ENCODE data around the gene PAH.

PAH gene

DNA sequence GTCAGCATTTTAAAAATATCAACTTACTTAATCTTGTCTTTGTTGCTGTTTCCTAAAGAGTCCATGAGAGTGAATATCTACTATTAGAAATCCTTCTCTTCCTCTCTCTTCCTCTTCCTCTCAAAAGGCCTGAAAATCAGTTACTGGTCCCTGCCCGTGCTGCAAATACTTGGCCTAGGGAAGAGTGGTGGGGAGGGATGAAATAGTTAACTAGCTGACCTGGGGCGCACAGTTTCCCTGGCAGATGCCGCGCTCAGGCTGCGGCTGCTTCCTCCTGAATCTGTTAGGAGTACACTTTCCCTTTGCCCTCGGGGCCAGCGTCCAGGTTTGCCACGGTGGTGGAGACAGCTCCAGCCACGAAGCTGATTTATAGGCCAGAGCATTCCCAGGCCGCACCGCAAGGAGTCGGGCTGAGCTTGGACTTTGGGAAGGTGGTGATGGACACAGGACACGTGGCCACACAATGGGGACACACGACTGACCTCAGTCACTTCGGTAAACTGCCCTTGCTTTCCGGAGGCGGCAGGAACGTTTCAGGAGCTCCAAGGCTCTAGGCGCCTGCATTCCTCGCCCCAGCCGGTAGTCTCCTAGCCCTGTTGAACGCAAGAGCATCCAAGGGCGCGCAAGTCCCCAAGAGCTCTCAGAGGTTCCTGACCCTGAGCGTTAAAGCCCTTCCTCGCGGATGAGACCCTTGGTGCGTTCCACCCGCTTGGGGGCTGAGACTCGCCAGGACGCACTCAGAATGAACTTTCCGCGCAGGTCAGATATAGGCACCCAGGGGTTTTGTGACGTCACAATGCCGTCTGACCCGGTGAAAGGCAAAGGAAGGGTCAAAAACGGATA is 33.3 kb upstream of the PAH start:
- DNase-seq = no peak

DNA sequence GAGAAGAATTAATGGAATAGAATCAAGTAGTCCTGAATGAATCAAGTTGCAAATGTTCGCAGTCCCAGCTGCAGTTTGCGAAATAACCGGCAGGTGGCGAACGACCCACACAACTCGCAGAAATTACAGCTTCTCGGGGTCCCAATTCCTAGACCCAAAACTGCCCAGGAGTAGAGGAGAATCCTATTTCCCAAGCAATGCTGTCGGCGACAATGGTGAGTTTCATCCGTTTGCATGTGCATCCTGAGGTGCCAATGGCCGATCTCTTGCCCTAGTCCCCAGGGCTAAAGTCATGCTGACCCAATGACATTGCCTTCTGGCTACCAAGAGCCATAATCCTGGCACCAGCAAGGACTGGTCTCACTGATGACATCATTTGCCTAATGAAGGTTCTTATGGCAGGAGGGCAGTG is 31.9 kb upstream of the PAH start:
- no peak for DNase-seq

DNA sequence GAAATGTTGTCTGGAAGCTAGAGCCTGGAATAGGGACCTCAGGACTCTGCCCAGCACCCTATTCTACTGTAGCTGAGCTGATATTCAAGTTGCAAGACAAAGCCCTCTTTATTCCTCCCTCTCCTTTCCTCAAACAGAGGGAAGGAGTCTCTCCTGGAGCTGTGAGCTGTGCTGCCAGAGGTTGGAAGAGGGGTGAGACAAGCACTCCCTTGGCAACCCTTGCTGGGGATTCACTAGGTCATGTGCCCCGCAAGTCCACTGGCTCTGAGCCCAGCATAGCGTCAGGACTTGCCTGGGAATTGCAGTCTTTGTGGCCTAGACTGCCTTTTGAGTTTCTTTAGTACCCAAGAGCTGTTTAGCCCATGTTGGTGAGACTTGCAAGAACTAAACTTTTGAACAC is 29.0 kb upstream of the PAH start:
- DNase-seq = no peak

DNA sequence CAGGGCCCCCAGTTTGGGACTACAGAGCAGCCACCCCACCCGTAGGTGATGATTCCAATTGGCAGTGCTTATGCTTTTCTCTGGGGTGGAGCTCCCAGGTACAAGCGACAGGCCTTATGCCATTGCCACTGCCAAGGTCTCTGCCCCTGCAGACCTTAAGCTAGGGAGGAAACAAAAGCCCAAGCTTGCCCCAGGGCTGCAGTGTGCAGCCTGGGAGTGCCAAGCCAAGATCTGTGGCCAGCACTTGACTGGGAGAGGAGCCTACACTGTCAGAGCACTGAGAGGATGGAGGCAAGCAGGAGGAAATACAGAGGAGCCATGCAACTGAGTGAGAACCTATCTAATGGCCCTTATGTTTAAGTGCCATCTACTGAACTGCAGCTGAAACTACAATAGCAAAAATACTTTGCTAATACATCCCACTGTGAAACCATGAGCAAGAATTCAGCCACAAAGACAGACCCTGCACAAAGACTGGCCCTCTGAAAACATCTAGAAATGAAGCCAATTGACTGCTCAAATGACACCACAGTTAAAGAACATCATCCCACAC is 22.7 kb upstream of the PAH start:
- DNase-seq = no peak

DNA sequence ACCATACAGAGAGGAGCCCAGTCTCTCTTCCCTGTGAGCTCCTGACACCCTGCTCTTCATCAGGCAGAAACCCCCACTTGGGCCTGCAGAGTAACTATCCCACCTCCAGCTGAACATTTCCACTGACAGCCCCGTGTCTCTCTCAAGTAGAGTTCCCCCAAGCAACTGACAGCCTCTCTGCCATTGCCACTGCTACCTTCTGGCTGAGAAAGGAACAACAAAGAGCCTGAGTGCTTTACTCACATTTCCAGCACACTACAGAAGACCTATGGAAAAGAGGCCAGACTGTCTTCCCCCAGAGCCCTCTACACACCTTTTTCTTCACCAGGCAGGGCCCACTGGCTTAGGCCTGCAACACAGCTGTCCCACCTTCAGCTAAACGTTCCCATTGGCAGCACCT is 22.0 kb upstream of the PAH start:
- no peak for DNase-seq

DNA sequence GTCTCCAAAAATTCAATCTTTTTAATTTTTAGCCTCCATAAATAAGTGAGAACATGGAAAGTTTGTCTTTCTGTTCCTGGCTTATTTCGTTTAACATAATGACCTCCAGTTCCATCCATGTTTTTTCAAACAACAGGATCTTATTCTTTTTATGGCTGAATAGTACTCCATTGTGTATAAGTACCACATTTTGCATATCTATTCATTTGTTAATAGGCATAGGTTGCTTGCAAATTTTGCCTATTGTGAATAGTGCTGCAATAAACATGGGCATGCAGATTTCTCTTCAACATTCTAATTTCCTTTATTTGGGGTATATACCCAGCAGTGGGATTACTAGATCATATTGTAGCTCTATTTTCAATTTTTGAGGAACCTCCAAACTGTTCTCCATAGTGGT is 16.1 kb upstream of the PAH start:
- no peak for DNase-seq

DNA sequence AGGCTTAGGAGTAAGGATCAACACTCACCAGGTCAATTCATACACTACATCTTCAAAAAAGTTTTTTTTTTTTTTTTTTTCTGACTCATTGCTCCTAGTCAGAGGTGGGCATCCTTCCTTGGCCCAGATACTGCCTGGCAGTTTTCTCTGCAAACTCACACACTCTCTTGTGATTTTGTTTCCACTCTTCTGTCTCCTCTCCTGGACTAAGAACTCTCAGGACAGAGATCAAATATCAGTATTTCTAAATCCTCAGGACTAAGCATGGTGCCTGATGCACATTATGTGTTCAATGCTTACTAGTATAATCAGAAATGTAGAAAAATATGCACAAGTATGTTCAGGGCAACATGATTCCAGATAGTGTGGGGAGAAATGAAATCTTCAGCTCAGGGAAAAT is 10.2 kb upstream of the PAH start:
- DNase-seq = no peak

- DNase-seq = no peak
Measured at GRCh38 chr12:102921240-102921639, 4.2 kb upstream of the PAH start.

GRCh38 chr12:102920271-102920670 is 3.2 kb upstream of the PAH start:
- no peak for DNase-seq

DNA sequence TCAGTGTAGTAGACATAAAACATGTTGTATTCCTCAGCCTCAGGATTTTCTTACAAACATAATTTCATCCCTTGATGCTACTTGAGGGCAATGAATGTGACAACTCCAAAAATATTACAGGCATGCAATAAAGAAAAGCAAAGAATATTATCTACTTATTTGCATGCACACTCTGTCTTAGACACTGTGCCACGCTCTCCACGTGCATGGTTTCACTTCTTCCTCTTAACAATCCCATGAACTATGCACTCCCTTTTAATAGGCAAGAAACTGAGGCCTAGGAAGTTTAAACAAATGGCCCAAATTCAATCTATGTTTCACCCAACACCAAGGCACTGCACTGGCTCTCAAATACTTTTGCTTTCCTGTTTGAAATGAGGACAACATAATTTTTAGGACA is 1.8 kb upstream of the PAH start:
- DNase-seq = no peak

GRCh38 chr12:102916252-102917025 is 605 bp downstream of the PAH start:
- no peak for DNase-seq

GRCh38 chr12:102913453-102914226 is 3.4 kb downstream of the PAH start:
- DNase-seq = no peak

DNA sequence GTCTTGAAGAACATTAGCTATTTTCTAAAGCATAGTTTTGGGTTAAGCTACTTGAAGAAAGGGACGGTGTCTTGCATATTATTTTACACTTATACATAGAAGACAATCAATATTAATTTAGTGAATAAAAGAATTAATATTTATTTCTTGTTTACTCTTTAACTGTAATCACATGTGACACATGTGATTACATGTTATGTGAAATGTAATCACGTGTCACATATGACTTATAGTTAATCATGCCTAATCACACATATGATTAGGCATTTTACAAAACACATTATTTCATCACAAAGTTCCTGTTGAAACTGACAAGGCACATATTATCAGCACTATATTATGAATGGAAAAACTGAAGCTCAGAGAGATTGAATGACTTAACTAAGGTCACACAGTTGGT is 4.8 kb downstream of the PAH start:
- DNase-seq = no peak

DNA sequence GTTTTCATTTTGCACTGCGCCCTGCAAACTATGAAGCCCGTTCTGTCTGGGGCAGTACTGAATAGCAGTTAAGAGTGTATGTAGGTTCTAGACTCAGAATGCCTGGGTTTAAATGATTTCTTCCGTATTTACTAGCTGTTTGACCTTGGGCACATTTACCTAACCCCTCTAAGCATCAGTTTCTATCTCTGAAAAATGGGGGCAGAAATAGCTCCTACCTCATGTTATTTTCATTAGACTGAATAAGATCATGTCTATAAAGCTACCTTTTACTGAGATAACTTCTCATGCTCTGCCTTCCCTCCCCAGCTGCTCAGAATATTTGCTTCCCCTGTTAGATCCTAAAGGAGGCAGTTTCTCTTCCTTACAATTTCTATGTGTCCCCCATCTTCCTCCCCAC is 5.7 kb downstream of the PAH start:
- no peak for DNase-seq

- no peak for DNase-seq
Measured at GRCh38 chr12:102910792-102911191, 6.3 kb downstream of the PAH start.

DNA sequence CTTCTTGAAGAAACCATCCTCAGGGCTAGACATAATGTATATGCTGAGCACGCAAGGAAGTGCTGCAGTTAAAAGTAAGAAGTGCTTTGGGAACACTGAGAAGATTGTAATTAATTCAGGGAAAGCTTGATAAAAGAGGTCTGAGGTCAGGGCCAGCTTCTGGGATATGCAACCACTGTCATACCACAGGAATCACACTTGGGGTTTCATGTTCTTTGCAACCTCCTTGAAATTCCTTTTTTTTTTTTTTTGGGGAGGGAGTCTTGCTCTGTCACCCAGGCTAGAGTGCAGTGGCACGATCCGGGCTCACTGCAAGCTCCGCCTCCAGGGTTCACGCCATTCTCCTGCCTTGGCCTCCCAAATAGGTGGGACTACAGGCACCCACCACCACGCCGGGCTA is 6.9 kb downstream of the PAH start:
- DNase-seq = no peak

DNA sequence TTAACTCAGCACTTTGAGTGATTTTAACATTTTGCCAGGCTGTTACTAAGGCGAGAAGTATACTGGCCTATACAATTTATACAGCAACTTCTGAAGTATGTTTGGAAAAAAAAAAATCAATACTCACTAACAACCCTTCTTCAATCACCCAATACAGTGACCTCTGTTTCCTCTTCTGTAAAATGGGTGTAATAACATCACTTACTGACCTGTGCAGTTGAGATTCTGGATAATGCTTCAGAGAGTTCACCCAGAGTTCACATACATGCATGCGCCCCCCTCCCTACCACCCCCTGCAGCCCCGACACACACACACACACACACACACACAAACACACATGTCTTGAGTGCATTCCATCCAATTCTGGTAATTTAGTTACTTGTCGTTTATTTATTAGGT is 9.1 kb downstream of the PAH start:
- DNase-seq = no peak

- DNase-seq = no peak
Measured at GRCh38 chr12:102905229-102905628, 11.8 kb downstream of the PAH start.

DNA sequence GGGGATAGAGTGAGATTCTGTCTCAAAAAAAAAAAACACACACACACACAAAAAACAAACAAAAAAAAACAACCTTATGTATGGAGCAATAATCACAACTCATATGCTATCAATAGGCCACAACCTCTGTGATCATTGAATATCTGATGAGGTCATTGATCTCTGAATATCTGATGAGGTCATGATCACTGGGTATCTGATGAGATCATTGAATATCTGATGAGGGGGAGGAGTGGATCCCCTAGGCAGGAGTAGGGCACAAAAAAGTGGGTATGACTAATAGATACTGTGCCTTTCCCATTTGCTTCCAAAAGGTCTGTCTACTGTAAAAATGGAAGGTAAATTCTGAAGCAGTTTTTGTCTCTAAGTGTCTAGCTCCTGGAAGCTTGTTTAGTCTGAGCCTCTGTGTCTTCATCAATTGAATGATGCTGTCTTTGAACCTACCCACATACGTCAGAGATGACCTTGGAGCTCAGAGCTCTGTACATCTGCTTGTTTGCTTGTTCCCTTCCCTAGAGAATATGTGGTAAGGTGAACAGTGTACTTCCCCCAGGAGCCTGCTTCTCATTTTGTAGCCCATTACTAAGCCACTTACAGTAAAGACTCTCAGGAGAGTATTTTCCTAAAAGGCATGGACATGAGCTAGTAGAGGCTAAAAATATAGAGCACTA is 13.6 kb downstream of the PAH start:
- no peak for DNase-seq

- no peak for DNase-seq
Measured at GRCh38 chr12:102902093-102902492, 15.0 kb downstream of the PAH start.

DNA sequence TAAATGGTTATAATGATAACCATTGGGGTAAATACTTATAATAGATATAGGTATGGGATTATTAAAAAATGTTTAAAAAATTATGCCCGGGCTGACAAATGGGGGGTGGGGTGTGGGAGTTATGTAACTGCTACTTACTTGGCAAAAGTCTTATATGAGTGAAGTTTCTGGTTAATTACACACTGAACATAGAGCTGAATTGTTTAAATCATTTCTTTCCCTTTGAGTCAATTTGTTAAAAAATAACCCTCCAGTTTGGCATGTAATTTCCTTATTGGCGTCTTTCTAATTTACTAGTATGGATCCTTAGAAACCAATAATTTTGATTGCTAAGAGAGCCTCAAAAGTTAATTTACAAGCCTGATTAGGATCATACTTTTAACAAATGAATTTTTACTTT is 16.7 kb downstream of the PAH start:
- DNase-seq = no peak

DNA sequence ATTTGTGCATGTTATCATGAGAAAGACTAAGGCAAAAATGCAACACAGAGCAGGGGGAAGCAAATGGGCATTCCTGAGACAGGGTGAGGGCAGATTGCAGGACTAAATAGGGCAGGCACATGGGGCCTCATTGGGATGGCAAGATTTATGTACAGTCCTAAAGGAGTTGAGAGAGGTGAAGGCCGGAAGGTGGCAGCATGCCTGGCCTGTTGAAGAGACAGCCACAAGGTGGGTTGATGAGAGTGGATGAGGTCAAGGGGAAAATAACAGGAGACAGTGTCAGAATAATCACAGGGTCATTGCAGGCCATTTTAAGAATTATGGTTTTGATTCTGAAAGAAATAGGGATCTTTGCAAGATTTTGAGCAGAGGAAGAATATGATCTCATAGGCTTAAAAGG is 21.0 kb downstream of the PAH start:
- DNase-seq = no peak

GRCh38 chr12:102891756-102892155 is 25.3 kb downstream of the PAH start:
- no peak for DNase-seq

Data from NK-92 treated with Interleukin-12 subunit alpha and Interleukin-12 subunit beta, amount 100 ng/mL, for 24 hours (cell line).